Naive B cell (primary cell): ENCODE data around the gene SBF2. TPM values are rescaled to one million over a fixed set of nuclear protein-coding genes. Genes with fewer than 3 reads are reported as not detected.
"Not testable (repeated sequence)": the region's sequence is repeated elsewhere in the genome, so short reads cannot be mapped to it uniquely, and the experiment has no call there.

Experiments used
- ATAC-seq, 2 donors: fragments of 150-1000 bp; cut with Tn5 transposase; 2 replicates each; pipeline ENCODE4 v1.10.0; 2021; ENCODE audit warnings: low read depth in 2 of 2, mild to moderate bottlenecking in 2 of 2, moderate library complexity in 2 of 2
- DNase-seq: peaks from one replicate; pipeline ENCODE4 v3.0.0; 2022
- H3K27ac Mint-ChIP-seq, 6 donors: one replicate each; pipeline ENCODE4 v1.8.0; 2020 to 2022; ENCODE audit warnings: mild to moderate bottlenecking in 6 of 6, mixed read lengths in 6 of 6, moderate library complexity in 5 of 6, inconsistent platforms in 2 of 6
- H3K27me3 Mint-ChIP-seq, 3 donors: one replicate each; pipeline ENCODE4 v1.8.0; 2021 to 2022; ENCODE audit warnings: mixed read lengths in 3 of 3, mild to moderate bottlenecking in 1 of 3
- H3K36me3 Mint-ChIP-seq, 2 donors: one replicate each; pipeline ENCODE4 v1.8.0; 2020 to 2022; ENCODE audit warnings: mixed read lengths in 2 of 2, inconsistent platforms in 1 of 2, mild to moderate bottlenecking in 1 of 2
- H3K4me1 Mint-ChIP-seq, 3 donors: one replicate each; pipeline ENCODE4 v1.8.0; 2020 to 2022; ENCODE audit warnings: mixed read lengths in 3 of 3, inconsistent platforms in 1 of 3, mild to moderate bottlenecking in 1 of 3, moderate library complexity in 1 of 3
- H3K4me3 Mint-ChIP-seq, 8 donors: one replicate each; pipeline ENCODE4 v1.8.0; 2020 to 2022; ENCODE audit warnings: mild to moderate bottlenecking in 8 of 8, mixed read lengths in 8 of 8, moderate library complexity in 8 of 8, inconsistent platforms in 2 of 8
- H3K9me3 Mint-ChIP-seq, 7 donors: one replicate each; pipeline ENCODE4 v1.8.0; 2020 to 2022; ENCODE audit warnings: mixed read lengths in 7 of 7, mild to moderate bottlenecking in 5 of 7, inconsistent platforms in 2 of 7, moderate library complexity in 1 of 7
- polyA plus RNA-seq, 6 donors: library from polyadenylated mRNA; unstranded; fragments of 300-500 nt; fragmentation: Illumina TruSeq; gene quantifications; one replicate each; pipeline ENCODE4 v1.2.3, GENCODE V29; 2021; ENCODE audit warnings: low read depth in 6 of 6

SBF2 gene
- polyA plus RNA-seq, 6 donors from 2014 or later = 2.4 to 8.5 (median 3.1) TPM

GRCh38 chr11:10147195-10147594, 146.8 kb downstream of the SBF2 start:
- peaks cover 0 to 6% (median 5%) of the 10 kb centered on the region in 7 donors for H3K9me3 Mint-ChIP-seq
- H3K4me3 Mint-ChIP-seq = peak overlapping the region in 1 of 8 donors; percentile 37
- H3K4me1 Mint-ChIP-seq = no peaks in the 10 kb centered on the region
- no peak overlapping the region for H3K27ac Mint-ChIP-seq
- ATAC-seq (no peak), DNase-seq (no peak)
- H3K36me3 Mint-ChIP-seq = no peaks in the 10 kb centered on the region
- H3K27me3 Mint-ChIP-seq = no peaks in the 10 kb centered on the region

- ATAC-seq (no peak), DNase-seq (no peak)
- H3K36me3 Mint-ChIP-seq = no peaks in the 10 kb centered on the region
- H3K4me3 Mint-ChIP-seq = no peak overlapping the region
- H3K4me1 Mint-ChIP-seq = no peaks in the 10 kb centered on the region
- H3K27me3 Mint-ChIP-seq = no peaks in the 10 kb centered on the region
- H3K27ac Mint-ChIP-seq = no peak overlapping the region
- H3K9me3 Mint-ChIP-seq = peaks cover 0 to 6% (median 5%) of the 10 kb centered on the region in 7 donors
Measured at GRCh38 chr11:10144954-10145353, 149.1 kb downstream of the SBF2 start.

GRCh38 chr11:10139656-10140055, 154.4 kb downstream of the SBF2 start:
- no peak for DNase-seq
- Mint-ChIP-seq H3K27ac (no peak overlapping the region), H3K4me1 (no peaks in the 10 kb centered on the region), H3K36me3 (peaks cover 0 to 14% of the 10 kb centered on the region in 2 donors), H3K4me3 (no peak overlapping the region), H3K9me3 (peaks cover 4 to 20% (median 7%) of the 10 kb centered on the region in 7 donors), H3K27me3 (no peaks in the 10 kb centered on the region)
- no peak for ATAC-seq

DNA sequence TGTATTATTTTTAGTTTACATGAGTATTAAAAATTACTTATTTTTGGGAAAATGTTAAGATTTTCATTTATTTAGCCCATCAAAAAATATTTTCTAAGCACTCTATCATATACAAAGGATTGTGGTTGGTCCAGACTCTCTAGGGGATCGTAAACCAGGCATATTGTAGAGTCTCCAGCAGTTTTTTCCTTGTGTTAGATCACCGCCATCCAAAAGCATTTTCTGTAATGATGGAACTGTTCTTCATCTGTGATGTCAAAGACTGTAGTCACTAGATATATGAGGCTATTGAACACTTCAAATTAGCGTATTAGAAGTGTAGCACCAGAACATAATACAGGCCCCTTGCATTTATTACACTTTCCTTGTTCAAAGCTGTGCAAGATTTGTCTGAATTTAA, 154.9 kb downstream of the SBF2 start:
- ATAC-seq = no peak
- Mint-ChIP-seq H3K36me3 (peaks cover 0 to 19% of the 10 kb centered on the region in 2 donors), H3K27ac (no peak overlapping the region), H3K4me3 (no peak overlapping the region), H3K9me3 (peaks cover 4 to 20% (median 7%) of the 10 kb centered on the region in 7 donors), H3K27me3 (no peaks in the 10 kb centered on the region), H3K4me1 (no peaks in the 10 kb centered on the region)
- DNase-seq = no peak

DNA sequence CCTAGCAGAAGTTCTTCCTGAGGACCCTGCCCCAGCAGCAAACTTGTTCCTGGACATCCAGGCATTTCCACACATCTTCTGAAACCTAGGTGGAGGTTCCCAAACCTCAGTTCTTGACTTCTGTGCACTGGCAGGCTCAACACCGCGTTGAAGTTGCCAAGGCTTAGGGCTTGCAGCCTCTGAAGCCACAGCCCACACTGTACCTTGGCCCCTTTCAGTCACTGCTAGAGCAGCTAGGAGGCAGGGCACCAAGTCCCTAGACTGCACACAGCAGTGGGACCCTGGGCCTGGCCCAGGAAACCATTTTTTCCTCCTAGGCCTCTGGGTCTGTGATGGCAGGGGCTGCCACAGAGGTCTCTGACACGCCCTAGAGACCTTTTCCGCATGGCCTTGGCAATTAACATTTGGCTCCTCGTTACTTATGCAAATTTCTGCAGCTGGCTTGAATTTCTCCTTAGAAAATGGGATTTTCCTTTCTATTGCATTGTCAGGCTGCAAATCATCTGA, 159.0 kb downstream of the SBF2 start:
- DNase-seq (no peak), ATAC-seq (no peak)
- no peak overlapping the region for H3K27ac Mint-ChIP-seq
- H3K4me3 Mint-ChIP-seq = no peak overlapping the region
- peaks cover 4 to 20% (median 10%) of the 10 kb centered on the region in 7 donors for H3K9me3 Mint-ChIP-seq
- no peaks in the 10 kb centered on the region for H3K27me3 Mint-ChIP-seq
- peaks cover 0 to 26% of the 10 kb centered on the region in 2 donors for H3K36me3 Mint-ChIP-seq
- H3K4me1 Mint-ChIP-seq = no peaks in the 10 kb centered on the region

DNA sequence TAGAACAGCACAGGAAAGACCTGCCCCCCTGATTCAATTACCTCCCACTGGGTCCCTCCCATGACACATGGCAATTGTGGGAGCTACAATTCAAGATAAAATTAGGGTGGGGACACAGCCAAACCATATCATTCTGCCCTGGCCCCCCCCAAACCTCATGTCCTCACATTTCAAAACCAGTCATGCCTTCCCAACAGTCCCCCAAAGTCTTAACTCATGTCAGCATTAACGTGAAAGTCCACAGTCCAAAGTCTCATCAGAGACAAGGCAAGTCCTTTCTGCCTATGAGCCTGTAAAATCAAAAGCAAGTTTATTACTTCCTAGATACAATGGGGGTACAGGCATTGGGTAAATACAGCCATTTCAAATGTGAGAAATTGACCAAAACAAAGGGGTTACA, 159.8 kb downstream of the SBF2 start:
- H3K27ac Mint-ChIP-seq, H3K4me1 Mint-ChIP-seq, DNase-seq, H3K27me3 Mint-ChIP-seq, ATAC-seq, H3K4me3 Mint-ChIP-seq: not testable (repeated sequence)
- Mint-ChIP-seq H3K9me3 (peaks cover 4 to 20% (median 10%) of the 10 kb centered on the region in 7 donors), H3K36me3 (peaks cover 0 to 26% of the 10 kb centered on the region in 2 donors)

DNA sequence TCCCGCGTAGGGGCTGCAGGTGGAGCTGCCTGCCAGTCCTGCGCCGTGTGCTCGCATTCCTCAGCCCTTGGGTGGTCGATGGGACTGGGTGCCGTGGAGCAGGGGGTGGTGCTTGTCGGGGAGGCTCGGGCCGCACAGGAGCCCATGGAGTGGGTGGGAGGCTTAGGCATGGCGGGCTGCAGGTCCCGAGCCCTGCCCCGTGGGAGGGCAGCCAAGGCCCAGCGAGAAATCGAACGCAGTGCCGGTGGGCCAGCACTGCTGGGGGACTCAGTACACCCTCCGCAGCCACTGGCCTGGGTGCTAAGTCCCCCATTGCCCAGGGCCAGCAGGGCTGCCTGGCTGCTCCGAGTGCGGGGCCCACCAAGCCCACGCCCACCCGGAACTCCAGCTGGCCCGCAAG, 160.8 kb downstream of the SBF2 start:
- not testable (repeated sequence) for H3K4me1 Mint-ChIP-seq, ATAC-seq, H3K4me3 Mint-ChIP-seq, DNase-seq, H3K27me3 Mint-ChIP-seq, H3K27ac Mint-ChIP-seq
- H3K9me3 Mint-ChIP-seq = peaks cover 4 to 20% (median 10%) of the 10 kb centered on the region in 7 donors
- peaks cover 0 to 26% of the 10 kb centered on the region in 2 donors for H3K36me3 Mint-ChIP-seq

DNA sequence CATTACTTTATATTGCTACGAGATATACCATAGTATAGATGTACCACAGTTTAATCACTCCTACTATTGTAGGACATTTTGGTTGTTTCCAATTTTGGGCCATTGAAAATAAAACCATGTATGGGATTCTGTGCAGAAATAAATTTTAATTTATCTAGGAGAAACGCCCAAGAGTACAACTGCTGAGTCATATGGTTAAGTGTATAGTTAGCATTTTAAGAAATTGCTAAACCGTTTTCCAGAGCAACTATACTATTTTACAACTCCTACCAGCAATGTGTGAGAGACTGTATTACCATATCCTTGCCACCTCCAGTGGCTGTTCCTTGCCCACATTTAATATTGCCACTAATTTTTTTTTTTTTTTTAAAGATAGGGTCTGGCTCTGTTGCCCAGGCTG, 163.1 kb downstream of the SBF2 start:
- H3K36me3 Mint-ChIP-seq = peaks cover 0 to 24% of the 10 kb centered on the region in 2 donors
- peaks cover 0 to 6% (median 0%) of the 10 kb centered on the region in 3 donors for H3K4me1 Mint-ChIP-seq
- no peak overlapping the region for H3K4me3 Mint-ChIP-seq
- no peak for ATAC-seq
- H3K27ac Mint-ChIP-seq = no peak overlapping the region
- DNase-seq = no peak
- H3K9me3 Mint-ChIP-seq = peaks cover 4 to 12% (median 7%) of the 10 kb centered on the region in 7 donors
- no peaks in the 10 kb centered on the region for H3K27me3 Mint-ChIP-seq

- not testable (repeated sequence) for ATAC-seq, H3K27me3 Mint-ChIP-seq, H3K4me3 Mint-ChIP-seq, H3K36me3 Mint-ChIP-seq, H3K9me3 Mint-ChIP-seq, H3K27ac Mint-ChIP-seq, DNase-seq, H3K4me1 Mint-ChIP-seq
Measured at GRCh38 chr11:10129184-10129583, 164.8 kb downstream of the SBF2 start.

GRCh38 chr11:10125522-10126133, 168.4 kb downstream of the SBF2 start:
- no peak for DNase-seq
- H3K9me3 Mint-ChIP-seq = no peaks in the 10 kb centered on the region
- ATAC-seq = no peak
- no peak overlapping the region for H3K4me3 Mint-ChIP-seq
- H3K4me1 Mint-ChIP-seq = peaks cover 0 to 6% (median 0%) of the 10 kb centered on the region in 3 donors
- no peak overlapping the region for H3K27ac Mint-ChIP-seq
- no peaks in the 10 kb centered on the region for H3K36me3 Mint-ChIP-seq
- H3K27me3 Mint-ChIP-seq = no peaks in the 10 kb centered on the region

- Mint-ChIP-seq H3K27ac (peak overlapping the region in 1 of 6 donors; percentile 3), H3K36me3 (no peaks in the 10 kb centered on the region), H3K27me3 (no peaks in the 10 kb centered on the region), H3K9me3 (no peaks in the 10 kb centered on the region), H3K4me3 (no peak overlapping the region), H3K4me1 (peaks cover 0 to 3% (median 0%) of the 10 kb centered on the region in 3 donors)
- no peak for ATAC-seq
- DNase-seq = no peak
Measured at GRCh38 chr11:10122326-10123197, 171.5 kb downstream of the SBF2 start.

DNA sequence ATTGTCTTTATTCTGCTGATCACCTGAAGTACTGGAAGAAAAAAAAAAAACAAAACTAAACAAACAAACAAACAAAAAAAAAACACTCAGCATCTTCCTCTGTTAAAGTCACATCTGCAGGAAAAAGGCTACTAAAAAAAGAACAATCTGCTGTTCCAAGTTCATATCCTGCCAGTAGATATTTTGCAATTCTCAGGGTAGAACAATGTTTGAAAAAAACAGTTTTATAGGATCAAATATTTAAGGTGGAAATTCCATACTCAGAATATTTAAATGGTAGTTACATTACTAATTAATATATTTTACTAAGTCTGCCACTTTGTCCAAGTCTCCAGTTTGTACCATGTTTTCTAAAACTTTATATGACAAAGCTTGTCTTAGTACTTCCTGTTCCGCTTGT, 175.2 kb downstream of the SBF2 start:
- no peak for ATAC-seq
- no peaks in the 10 kb centered on the region for H3K27me3 Mint-ChIP-seq
- DNase-seq = no peak
- H3K27ac Mint-ChIP-seq = no peak overlapping the region
- H3K9me3 Mint-ChIP-seq = peaks cover 0 to 6% (median 4%) of the 10 kb centered on the region in 7 donors
- H3K4me1 Mint-ChIP-seq = no peaks in the 10 kb centered on the region
- no peak overlapping the region for H3K4me3 Mint-ChIP-seq
- peaks cover 0 to 6% of the 10 kb centered on the region in 2 donors for H3K36me3 Mint-ChIP-seq

- H3K27me3 Mint-ChIP-seq = no peaks in the 10 kb centered on the region
- H3K27ac Mint-ChIP-seq = no peak overlapping the region
- no peak for ATAC-seq
Measured at GRCh38 chr11:10117709-10118351, 176.2 kb downstream of the SBF2 start.

More at GRCh38 chr11:10117709-10118351, 176.2 kb downstream of the SBF2 start:
- H3K4me1 Mint-ChIP-seq = no peaks in the 10 kb centered on the region
- DNase-seq = no peak
- H3K4me3 Mint-ChIP-seq = no peak overlapping the region
- peaks cover 0 to 6% of the 10 kb centered on the region in 2 donors for H3K36me3 Mint-ChIP-seq
- peaks cover 0 to 6% (median 4%) of the 10 kb centered on the region in 7 donors for H3K9me3 Mint-ChIP-seq
